ENCODE data around the gene LDLRAD4.

Gene LDLRAD4

DNA sequence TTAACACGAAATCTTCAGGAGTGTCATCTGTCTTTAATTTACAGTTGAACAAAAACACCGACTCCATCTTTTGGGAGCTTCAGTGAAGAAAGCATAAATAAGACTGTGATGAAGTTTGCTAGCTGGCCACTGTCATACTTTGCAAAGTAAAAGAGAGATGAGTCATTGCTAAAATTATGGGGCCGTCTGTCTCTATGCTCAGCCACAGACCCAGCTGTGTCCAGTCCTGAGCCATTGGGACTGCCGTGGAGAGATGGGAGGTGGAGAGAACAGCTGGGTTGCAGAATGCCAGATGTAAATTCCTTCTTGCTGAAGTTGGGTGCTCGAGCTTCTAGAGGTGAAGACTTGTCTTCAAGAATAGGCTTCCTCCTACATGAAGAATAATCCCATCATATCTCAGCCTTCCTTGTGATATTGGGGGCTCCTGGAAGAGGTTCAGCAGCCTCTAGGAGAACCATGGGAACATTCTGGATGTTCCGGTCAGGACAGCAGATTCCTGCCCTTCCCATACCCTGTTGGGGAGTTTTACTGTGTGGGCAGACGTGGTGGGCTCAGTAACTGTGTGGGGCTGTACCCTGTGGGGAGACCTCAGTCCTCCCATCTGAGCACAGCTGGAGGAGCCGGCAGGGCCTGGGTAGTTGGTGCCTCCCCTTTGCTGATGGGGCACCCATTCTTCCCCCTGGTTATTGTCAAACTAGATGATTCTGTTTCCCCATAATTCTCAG, 71.1 kb downstream of the LDLRAD4 start:
- no peak for DNase-seq

DNA sequence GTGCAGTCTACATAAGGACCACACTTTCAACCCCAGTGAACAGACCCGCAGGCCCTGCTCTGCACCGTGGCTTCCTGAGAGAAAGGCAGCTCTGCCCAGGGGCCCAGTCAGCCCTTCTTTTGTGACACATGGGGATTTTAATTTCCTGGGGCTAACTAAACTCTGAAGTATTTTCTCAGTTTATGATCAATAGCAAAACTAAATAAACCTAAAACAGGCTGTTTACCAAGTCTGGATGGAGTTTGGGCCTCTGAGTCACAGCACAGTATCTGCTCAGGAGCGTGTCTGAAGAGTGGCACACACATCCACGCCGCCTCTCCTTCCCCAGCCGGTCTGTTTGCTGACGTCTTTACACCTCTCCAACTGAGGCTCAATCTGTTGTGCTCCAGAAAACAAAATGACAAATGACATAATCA, 72.3 kb downstream of the LDLRAD4 start:
- no peak for DNase-seq

DNA sequence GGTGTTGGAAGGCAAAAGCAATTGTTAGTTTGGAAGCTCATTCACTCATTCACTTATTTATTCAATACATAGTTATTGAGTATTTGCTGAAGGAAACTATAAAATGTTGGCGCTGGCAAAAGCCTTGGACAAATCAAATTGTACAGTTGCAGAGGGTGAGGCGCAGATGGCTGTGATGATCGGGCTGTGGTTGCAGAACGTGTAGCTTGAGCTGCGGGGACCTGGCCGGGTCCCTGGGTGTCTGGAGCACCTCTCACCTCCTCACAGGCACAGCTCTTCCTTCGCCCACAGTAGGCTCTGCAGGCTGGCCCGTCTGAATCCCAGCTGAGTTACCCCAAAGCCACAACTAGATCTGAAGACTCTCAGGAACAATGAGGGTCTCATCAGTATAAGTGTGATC, 72.7 kb downstream of the LDLRAD4 start:
- no peak for DNase-seq

DNA sequence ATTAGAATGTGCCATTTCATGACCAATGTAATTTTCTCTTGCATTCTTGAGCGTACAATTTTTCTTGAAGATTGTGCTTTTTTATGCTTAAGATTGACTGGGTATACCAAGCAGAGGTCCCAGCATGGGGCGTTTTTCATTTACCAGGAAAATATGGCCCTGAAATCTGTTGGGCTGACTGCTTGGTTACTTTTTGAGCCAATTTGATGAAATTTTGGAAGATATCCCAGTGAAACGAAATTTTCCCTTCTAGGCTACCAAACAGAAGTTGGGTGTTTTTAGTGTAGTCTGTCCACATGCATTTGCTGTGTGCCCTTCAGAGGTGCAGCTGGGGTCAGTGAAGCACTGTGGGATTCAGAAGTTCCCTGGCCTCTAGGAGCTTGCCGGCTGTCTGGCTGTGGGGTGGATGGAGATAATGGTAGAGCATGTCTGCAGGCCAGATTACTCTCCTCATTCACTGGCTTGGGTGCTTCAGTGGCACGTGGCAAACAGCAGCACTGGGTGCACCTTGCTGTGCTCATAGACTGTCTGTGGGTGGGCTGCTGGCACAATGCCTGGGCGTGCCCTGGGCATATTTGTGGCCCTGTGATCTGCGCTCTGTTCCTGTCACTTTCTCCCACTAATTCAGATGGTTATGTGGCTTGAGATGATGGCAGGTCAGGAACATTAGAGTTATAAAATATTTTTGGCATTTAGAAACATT, 73.3 kb downstream of the LDLRAD4 start:
- DNase-seq, result no peak

DNA sequence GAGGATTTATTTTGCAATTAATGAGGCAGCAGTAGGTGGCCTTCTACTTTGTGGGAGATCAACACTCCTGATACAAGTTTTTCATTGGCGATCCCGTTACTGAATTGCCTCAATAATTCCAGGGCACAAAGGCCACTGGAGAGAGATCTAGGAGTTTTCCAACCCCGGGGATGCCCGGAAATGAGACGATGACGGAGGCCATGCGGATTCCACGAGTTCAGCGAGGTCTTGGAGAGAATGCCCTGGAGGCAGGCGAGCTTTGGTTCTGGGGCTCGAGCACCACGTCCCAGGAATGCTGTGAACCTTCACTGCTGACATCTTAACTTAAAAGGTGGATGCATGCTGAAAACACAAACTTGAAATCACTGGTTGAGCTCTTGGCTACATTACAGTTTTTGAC, 74.2 kb downstream of the LDLRAD4 start:
- no peak for DNase-seq

DNA sequence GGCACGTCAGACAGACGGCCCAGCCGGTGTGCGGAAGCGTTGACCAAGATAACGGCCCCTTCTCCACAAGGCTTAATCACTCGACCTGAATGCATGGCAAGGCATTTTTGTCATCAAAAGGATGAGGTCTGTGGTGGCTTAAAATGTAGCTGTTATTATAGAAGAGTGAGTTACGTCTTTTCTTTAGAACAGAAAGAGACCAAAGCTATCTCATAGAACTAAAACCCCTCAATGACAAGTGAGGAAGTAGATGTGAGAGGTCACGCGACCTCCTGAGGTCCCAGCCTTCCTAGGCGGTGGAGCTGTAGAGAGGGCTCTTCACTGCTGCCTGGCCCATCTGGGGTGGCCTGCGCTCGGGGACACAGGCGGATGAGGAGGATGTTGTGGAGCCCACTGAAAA, 75.7 kb downstream of the LDLRAD4 start:
- DNase-seq, result no peak

DNA sequence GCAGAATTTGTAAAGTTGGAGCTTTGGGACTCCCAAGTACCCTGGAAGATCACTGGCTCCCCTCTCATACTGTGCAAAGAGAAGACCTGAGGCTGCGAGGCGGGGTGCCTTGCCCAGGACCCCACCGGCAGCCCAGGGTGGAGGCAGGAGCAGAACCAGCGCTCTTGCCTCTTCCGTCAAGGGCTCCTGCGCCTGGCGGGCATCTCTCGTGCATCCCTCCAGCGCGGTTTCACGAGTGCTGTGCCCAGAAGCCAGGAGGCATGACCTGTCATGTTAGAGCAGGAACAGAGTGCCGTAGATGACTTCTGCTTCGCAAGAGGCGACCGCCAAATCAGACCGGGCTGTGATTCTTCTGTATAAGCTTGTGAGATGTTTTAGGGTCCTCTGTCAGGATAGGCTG, 77.3 kb downstream of the LDLRAD4 start:
- DNase-seq, result no peak

DNA sequence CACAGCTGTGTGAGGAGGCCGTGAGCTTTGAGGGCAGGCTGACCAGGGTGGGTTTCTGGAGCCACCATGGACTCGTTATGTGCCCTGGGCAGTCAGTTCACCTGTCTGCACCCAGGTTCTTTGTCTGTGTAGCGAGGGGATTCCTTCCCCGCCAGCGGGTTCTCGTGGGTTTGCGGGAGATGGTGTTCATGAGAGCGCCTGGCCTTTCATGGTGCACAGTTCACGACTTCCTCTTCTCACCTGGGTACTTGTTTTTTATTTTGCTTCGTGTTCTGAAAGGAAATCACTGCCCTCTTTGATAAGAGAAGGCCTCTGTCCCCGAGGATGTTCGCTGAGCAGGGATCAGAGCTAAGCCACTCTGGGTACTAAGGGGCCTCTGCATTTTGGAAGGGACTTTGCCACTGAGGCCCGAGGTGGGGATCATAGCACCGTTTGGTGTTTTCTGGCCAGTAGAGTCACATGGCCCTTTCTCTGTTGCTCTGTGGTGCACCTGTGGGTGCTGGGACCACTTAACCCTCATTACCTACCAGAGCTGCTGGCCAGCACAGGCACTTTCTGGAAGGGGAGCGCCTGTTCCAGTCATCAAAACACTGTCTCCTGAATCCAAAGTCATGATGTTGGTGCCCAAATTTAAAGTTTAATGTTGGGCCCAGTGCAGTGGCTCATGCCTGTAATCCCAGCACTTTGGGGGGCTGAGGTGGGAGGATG, 78.5 kb downstream of the LDLRAD4 start:
- no peak for DNase-seq

DNA sequence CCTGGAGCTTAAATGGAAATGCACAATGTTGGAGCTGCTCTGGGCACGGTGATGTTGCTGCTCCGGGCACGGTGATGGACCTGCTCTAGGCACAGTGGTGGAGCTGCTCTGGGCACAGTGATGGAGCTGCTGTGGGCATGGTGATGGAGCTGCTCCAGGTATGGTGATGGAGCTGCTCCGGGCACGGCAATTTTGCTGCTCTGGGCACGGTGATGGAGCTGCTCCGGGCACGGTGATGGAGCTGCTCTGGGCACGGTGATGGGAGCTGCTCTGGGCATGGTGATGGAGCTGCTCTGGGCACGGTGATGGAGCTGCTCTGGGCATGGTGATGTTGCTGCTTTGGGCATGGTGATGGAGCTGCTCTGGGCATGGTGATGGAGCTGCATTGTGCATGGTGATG, 79.7 kb downstream of the LDLRAD4 start:
- no peak for DNase-seq

DNA sequence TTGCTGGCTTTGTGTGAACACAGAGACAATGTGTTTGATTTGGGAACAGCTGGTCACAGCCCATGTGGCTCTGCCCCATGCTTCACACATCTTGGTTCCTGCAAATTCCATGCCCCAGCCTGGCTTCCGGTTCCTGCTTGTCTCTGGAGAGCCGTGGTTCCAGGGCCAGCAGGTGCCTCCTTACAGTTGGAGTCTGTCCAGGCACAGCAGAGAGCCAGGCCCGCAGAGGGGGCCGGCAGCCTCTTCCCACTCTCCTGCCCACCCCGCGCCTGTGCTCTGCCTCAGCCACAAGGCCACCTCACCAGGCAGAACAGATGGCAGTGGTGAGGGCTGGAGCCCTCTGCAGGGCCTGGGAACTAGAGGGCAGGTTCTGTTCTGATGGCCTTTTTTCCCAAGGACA, 81.5 kb downstream of the LDLRAD4 start:
- no peak for DNase-seq

DNA sequence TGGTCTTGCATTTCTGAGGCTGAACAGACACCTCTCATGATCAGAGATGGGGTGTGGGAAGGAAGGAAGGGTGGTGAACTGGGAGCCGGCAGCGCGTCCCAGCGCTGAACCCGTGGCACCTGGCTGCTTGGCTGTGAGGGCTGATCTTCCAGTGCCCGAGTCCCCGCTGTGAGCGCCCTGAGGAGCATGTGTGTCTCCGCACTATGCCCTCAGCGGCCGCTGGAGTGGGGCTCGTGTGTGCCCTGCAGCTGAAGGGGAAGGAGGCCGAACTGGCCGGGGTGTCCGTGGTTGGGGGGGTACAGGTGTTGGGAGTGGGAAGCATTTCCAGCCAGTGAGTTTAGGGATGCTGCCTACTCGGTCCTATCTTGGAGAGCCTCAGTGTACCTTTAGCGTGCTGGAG, 82.2 kb downstream of the LDLRAD4 start:
- no peak for DNase-seq

DNA sequence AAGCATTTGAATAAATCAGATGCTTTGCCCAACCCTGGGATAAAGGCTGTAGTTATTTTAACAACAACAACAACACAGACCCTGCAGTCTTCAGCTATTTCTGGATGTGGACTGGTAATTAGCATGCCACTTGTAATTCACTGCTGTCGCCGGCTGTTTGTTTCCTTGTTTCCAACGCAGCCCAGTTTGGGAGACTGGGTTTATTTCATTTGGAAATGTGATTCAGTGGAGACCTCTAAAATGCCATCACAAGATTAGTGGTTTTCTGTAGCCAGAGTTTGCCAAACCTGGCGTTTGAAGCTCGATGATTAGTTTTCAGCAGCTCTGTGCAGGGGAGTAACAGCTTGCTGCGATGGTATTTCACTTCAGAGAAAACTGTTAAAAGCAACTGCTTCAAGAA, 83.5 kb downstream of the LDLRAD4 start:
- DNase-seq, result no peak

DNA sequence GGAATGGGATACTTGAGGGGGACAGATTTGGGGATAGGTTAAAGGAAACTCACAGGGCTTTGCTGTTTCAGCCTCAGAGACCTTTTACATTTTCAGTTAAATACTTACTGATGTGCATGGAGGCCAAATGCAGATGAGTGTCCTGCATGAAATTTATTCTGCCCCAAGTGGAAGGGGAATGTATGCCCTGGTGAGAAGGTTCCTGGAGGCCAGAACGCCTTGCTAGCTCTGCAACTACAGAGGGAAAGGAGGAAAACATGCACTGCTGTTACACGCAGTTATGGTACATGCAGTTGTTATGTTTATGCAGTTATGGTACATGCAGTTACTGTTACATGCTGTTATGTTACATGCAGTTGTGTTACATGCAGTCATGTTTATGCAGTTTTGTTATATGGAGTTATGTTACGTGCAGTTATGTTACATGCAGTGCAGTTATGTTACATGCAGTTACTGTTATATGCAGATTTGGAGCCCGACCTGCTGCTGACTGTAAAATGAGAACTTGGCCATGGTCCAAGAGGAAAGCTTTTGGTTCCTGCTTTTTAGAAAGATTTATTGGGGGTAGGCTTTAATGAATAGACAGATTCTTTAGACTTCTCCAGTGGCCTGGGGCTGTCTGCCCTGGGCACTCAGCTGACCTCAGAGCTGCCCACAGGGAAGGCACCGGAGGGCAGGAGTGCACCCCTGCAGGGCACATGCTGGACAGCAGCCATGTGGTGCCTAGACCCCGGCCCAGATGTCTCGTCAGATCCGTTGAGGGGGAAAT, 84.1 kb downstream of the LDLRAD4 start:
- DNase-seq, result no peak

DNA sequence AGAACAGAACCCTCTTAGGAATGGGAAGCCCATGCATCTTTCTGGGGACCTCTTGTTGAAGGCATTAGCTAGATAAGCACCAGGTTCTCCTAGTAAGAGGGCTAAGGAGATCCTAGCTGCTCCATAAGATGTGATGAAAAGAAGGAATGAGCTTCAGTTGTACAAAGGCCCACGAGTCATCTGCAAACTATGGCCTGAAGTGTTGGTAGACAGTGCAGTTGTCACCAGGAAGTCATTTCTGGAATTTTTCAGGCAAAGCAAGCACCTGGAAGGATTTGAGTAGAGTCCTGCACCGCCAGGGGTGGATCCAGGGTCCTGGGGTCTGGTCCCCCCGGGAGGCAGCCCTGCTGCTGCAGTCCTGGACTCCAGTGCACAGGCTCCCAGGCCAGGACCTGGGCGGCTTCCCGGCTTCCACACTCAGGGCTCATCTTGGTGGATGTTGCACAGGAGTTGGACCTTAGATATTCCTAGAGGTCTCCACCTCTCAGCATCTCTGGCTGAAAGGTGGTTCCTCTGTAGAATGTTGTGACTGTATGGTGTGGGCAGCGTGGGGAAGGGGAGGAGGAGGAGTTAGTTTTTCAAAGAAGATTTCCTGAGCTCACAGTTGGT, 85.3 kb downstream of the LDLRAD4 start:
- DNase-seq, result no peak

DNA sequence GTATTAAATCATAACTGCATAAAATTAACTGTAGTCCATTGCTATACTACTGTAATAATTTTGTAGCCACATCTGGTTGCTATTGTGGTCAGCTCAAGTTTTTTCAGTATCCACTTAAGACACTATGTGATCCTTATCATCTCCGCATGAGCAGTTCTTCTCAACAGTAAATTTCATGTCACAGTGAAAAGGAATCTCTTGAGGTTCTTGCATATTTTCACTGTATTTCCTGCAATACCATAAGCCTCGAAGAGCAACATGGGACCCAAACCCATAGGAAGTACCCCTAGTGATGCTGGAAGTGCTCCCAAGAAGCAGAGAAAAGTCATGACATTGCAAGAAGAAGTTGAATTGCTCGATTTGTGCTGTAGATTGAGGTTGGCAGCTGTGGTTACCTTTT, 86.7 kb downstream of the LDLRAD4 start:
- no peak for DNase-seq

DNA sequence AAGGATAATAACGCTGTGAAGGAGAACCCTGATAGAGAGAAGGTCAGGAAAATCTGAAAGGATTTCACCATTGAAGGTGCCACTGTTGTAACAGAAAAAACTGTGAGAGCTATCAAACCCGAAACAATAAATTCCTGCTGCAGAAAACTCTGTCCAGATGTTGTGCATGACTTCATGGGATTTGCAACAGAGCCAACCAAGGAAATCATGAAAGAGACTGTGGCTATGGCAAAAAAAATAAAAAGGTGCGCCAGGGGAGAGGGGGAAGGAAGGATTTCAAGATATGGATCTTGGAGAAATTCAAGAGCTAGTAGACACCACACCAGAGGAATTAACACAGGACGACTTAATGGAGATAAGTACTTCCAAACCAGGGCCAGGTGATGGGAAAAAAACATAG, 88.0 kb downstream of the LDLRAD4 start:
- no peak for DNase-seq

DNA sequence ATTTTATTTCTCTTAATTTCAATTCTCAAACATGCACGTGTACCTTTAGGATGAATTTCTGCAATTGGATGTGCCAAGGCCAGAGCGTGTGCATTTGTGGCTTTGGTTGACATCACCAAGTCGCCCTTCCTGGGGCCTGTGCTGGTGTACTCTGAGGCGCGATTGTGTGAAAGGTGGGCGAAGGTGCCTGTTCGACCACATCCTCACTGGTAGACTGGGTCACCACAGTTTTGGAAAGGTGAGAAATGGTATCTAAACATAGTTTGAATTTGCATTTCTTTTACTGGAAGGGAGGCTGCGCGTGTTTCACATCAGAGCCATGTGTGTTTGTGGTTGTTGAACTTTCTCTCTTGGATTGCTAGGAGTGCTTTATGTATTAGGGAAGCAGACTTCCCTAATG, 89.8 kb downstream of the LDLRAD4 start:
- no peak for DNase-seq

DNA sequence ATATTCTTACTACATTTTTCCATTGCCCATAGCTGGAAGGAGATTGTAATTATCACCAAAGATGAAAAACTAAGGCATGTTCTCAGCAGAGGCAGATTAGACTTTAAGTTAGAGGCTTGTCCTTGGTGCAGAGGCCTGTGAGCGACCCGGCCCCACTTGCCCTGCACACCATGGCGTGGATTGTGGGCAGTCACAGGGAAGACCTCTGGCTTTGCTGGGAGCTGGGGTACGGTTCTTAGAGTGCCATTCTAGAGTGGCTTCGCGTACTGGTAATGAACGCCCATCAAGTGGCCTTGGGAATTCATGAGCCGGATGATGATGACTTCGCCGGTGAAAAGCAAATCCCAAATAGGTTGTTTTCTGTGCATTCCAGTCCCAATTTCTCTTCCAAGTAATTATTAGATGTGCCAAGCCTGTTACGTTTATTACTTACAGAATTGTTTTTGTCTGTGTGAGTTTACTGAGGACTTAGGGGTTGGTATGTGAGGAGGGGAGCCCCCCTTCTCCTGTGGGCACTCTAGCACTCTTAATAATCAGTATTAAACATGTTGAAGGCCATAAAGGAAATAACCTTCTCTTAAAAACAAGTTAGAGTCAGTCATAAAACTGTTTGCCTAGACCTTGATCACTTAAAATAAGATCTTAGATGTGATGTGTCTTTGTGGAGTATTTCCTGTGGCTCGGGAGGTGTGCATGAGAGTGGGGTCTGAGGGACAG, 90.6 kb downstream of the LDLRAD4 start:
- no peak for DNase-seq

DNA sequence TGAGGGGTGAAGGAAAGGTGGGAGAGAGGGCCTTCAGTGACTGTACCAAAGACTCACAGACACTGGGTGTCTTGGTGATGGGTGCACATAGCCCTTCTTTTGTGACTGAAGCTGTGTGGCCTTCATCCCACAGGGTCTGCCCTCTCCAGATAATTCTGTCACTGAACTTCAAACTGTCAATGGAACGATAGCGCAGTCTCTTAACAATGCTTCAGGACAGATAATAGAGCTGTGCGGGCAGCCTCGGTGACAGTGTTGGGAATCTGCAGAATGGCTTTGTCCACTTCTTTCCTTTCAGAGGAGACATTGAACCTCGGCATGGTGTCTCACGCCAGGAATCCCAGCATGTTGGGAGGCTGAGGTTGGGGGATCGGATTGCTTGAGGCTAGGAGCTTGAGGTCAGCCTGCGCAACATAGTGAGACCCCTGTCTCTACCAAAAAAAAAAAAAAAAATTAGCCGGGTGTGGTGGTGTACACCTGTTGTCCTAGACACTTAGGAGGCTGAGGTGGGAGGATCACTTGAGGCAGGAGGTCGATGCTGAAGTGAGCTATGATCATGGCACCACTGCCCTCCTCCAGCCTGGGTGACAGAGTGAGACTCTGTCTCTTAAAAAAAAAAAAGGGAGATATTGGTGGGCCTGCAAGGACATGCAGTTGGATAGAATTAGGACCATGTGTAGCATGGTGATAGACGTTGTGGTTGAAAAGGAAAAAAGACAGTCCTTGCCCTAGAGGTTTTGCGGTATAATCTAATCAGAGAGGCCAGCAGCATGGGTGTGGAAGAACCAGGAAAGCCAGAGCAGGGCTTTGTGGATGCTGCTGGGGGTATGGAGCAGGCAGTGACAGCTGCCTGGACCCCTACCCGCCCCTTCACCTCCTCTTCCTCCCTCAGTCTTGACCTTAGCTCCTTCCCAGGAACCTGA, 91.4 kb downstream of the LDLRAD4 start:
- DNase-seq, result no peak

DNA sequence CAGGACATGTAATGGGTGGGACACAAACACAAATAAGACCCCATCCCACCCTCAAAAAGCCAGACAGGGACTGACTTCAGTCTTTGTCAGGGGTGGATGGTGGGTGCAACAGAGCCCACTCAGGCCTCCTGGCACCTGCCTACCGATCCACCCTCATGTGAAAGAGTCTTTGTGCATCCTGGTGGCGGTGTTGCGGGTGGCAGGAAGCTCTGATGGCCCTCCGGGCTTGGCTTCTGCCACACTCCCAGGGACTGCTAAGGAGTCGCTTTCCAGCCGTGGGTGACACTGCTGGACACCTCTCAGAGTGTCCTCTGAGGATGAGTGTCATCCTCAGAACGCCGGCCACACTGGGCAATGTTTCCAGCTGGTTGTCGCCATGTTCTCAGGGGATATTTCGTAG, 92.6 kb downstream of the LDLRAD4 start:
- no peak for DNase-seq

DNA sequence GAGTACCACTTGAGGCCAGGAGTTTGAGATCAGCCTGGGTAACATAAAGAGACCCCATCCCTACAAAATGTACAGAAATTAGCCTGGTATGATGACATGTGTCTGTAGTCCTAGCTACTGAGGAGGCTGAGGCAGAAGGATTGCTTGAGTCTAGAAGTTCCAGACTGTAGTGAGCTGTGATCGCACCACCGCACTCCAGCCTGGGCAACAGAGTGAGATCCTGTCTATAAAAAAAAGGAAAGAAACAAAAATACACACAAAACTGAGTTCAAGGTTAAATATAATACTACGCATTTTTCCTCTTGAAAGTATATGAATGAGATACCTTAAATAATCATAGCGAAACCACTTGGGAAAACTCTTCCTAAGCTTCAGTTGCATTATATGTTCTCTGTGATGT, 94.0 kb downstream of the LDLRAD4 start:
- DNase-seq, result no peak
